VCaP (cell line): Measurements from ENCODE around the gene TNFRSF18.

Source experiments
- H3K27ac ChIP-seq: fragments of 450-650 bp; 2 replicates; pipeline ENCODE4 v1.5.1; 2017
- CTCF ChIP-seq: fragments of 450-650 bp; conservative IDR thresholded peaks from 2 replicates; pipeline ENCODE4 v1.5.1; 2017; ENCODE audit warnings: mild to moderate bottlenecking, moderate library complexity

Gene TNFRSF18

GRCh38 chr1:1228187-1228586 is 21.8 kb upstream of the TNFRSF18 start:
- H3K27ac ChIP-seq, result no peak overlapping the region
- TF ChIP-seq CTCF, result no peak

GRCh38 chr1:1227386-1227785 is 21.0 kb upstream of the TNFRSF18 start:
- no peak for TF ChIP-seq CTCF
- no peak overlapping the region for H3K27ac ChIP-seq

DNA sequence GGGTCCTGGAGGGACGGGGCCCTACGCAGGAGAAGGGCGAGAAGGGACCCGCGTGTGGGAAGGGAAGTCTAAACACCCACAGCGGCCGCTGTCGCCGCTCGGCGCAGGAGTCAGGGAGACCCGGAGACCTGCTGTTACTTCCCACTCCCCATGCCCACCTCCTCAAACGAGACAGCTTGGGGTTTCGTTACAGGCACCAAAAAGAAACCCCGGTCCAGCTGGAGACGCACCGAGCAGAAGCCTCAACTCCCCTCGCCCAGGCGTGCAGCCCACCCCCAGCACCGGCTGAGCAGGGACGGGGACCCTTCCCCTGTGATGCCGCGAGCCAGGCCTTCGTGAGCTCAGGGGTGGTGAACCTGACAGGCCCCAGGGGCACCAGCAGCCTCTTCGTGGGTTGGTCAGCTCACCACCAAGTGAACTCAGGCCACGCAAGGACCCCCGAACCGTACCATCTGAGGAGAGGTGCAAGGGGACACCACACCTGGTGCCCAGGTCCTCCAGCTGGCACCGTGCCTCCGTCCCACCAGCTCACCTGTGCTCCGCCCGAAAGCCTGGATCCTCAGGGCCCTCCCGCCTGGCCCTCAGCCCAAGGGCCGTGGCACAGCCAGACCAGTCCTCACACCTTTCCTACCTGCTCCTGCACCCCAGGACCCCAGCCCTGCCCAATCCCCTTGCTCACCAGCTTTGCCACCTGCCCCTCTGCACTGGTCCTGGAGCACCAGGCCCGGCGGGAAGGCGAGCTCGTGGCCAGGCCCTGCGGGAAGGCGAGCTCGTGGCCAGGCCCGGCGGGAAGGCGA is 20.4 kb upstream of the TNFRSF18 start:
- TF ChIP-seq CTCF, result no peak
- H3K27ac ChIP-seq, result no peak overlapping the region

GRCh38 chr1:1225913-1226312 is 19.5 kb upstream of the TNFRSF18 start:
- TF ChIP-seq CTCF, result no peak
- no peak overlapping the region for H3K27ac ChIP-seq

GRCh38 chr1:1225238-1225845 is 18.9 kb upstream of the TNFRSF18 start:
- H3K27ac ChIP-seq, result no peak overlapping the region
- no peak for TF ChIP-seq CTCF

DNA sequence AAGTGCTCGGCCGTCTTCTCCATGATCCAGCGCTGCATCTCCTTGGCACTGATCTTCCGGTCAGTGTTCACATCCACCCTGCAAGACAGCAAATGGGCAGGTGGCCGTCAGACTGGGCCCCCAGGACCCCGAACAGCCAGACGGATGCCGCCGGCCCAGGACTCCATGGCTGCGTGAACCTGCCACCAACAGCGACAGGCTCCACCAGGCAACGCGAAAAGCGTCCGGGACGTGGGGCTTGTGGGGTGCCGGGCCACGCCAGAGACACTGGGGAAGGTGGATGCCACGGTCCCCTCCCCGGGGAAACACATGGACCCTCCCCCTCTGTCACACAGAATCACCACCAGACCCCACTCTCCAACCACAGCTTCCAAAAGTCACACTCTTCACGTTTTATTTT is 17.5 kb upstream of the TNFRSF18 start:
- no peak for TF ChIP-seq CTCF
- H3K27ac ChIP-seq, result no peak overlapping the region

- TF ChIP-seq CTCF, result no peak
- H3K27ac ChIP-seq, result no peak overlapping the region
Measured at GRCh38 chr1:1223321-1223720, 16.9 kb upstream of the TNFRSF18 start.
